Kidney (tissue), 14 donors: ENCODE data around the gene SDC4. TPM values are rescaled to one million over a fixed set of nuclear protein-coding genes. Genes with fewer than 3 reads are reported as not detected.

ENCODE experiments used
- DNase-seq, 5 donors: peaks; one replicate each; pipeline ENCODE4 v3.0.0-alpha.2; 2013 to 2020
- FAIRE-seq: peaks from 2 replicates; lab custom pipeline; 2012; peaks lifted over from hg19 to GRCh38; lab: Jason Lieb, UNC
- H3K27ac ChIP-seq, 2 donors: one replicate each; pipeline ENCODE4 v1.7.0; 2013; ENCODE audit warnings: low read depth in 2 of 2, low read length in 2 of 2, inconsistent platforms in 1 of 2
- H3K27me3 ChIP-seq: one replicate; pipeline ENCODE4 v1.7.1; 2013; ENCODE audit warnings: low read length, inconsistent platforms; ENCODE audit not compliant: control insufficient read depth, insufficient read depth
- H3K36me3 ChIP-seq, 3 donors: one replicate each; pipeline versions ENCODE4 v1.7.0 to v1.7.1; 2013; ENCODE audit warnings: low read length in 3 of 3, control low read depth in 1 of 3, inconsistent platforms in 1 of 3; ENCODE audit not compliant: insufficient read depth in 3 of 3, control insufficient read depth in 2 of 3
- H3K4me1 ChIP-seq, 3 donors: one replicate each; pipeline versions ENCODE4 v1.7.0 to v1.7.1; 2013; ENCODE audit warnings: low read length in 3 of 3, inconsistent platforms in 1 of 3, low read depth in 1 of 3; ENCODE audit not compliant: control insufficient read depth in 2 of 3, insufficient read depth in 2 of 3
- H3K4me3 ChIP-seq, 3 donors: one replicate each; pipeline versions ENCODE4 v1.7.0 to v1.8.1; 2013; ENCODE audit warnings: low read length in 3 of 3, control low read depth in 1 of 3, inconsistent platforms in 1 of 3
- H3K9ac ChIP-seq, 3 donors: one replicate each; pipeline versions ENCODE4 v1.7.0 to v1.7.1; 2013; ENCODE audit warnings: low read length in 3 of 3, control low read depth in 1 of 3, inconsistent platforms in 1 of 3
- H3K9me3 ChIP-seq, 3 donors: one replicate each; pipeline versions ENCODE4 v1.7.0 to v1.7.1; 2013; ENCODE audit warnings: low read length in 3 of 3, control low read depth in 1 of 3, inconsistent platforms in 1 of 3; ENCODE audit not compliant: control insufficient read depth in 2 of 3, insufficient read depth in 1 of 3
- intact Hi-C: fragments of 100-400 bp; cut with DNase I; formaldehyde crosslinking; loops from one replicate; pipeline ENCODE4 v1.11.1; 2022
- polyA plus RNA-seq: library from polyadenylated mRNA; stranded (reverse); fragments of 350-450 nt; fragmentation: Illumina TruSeq; extraction: RNeasy Lipid Tissue Mini Kit (QIAGEN cat#74804); gene quantifications from one replicate; pipeline ENCODE4 v1.2.3, GENCODE V29; 2014; ENCODE audit warnings: low read depth, low replicate concordance; ENCODE audit not compliant: insufficient read depth
- total RNA-seq: library from RNA; stranded (reverse); fragmentation: NEBNext Ultra II Directional; extraction: Animal tissue kit (Norgen Biotek cat#: 25700); gene quantifications from one replicate; pipeline ENCODE4 v1.2.1, GENCODE V29; 2021
- TF ChIP-seq, protein P1 (sequence below): IDR thresholded peaks from 3 replicates; pipeline ENCODE4 v1.5.1; 2012; ENCODE audit warnings: mild to moderate bottlenecking, moderate library complexity, borderline replicate concordance; ENCODE audit not compliant: insufficient read depth; ENCODE audit errors: extremely low read depth
- donor health status: control.
- donor health status: control.
- donor health status: control.
- donor health status: control.
- donor health status: control.
- donor health status: DM: yes; HTN: yes; CAD: no.
- donor health status: Normal renal cell carcinoma (clear cell type).

The SDC4 gene
- total and polyA plus RNA-seq, 2 donors from 2014 or later: 242 to 397 TPM

DNA sequence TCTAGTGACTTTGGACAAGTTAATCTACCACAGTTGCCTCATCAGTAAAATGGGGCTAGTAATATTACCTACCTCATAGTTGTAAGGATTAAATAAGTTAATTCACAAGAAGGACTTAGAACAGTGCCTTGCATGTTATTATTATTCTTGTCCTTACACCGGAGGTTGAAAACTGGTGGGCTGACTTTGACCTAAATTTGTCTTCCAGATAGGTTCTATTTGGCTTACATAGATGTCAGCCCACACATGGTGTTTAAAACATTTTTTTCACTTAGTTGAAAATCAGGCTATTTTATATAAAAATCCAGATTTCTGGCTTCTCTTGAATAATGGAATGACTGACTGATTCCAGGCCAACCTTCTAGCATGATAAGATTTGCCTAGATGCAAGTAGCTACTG lies 18.0 kb upstream of the SDC4 start:
- Histone ChIP-seq H3K9me3 (no peaks in the 10 kb centered on the region), H3K4me3 (no peak overlapping the region), H3K27ac (no peak overlapping the region), H3K9ac (no peak overlapping the region), H3K4me1 (peaks cover 0 to 22% (median 13%) of the 10 kb centered on the region in 3 donors), H3K36me3 (peaks cover 2 to 35% (median 19%) of the 10 kb centered on the region in 3 donors), H3K27me3 (no peaks in the 10 kb centered on the region)
- DNase-seq (no peak), FAIRE-seq (no peak)
- TF ChIP-seq, protein P1, sequence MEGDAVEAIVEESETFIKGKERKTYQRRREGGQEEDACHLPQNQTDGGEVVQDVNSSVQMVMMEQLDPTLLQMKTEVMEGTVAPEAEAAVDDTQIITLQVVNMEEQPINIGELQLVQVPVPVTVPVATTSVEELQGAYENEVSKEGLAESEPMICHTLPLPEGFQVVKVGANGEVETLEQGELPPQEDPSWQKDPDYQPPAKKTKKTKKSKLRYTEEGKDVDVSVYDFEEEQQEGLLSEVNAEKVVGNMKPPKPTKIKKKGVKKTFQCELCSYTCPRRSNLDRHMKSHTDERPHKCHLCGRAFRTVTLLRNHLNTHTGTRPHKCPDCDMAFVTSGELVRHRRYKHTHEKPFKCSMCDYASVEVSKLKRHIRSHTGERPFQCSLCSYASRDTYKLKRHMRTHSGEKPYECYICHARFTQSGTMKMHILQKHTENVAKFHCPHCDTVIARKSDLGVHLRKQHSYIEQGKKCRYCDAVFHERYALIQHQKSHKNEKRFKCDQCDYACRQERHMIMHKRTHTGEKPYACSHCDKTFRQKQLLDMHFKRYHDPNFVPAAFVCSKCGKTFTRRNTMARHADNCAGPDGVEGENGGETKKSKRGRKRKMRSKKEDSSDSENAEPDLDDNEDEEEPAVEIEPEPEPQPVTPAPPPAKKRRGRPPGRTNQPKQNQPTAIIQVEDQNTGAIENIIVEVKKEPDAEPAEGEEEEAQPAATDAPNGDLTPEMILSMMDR: no peak
- intact Hi-C loops: no loop called here

DNA sequence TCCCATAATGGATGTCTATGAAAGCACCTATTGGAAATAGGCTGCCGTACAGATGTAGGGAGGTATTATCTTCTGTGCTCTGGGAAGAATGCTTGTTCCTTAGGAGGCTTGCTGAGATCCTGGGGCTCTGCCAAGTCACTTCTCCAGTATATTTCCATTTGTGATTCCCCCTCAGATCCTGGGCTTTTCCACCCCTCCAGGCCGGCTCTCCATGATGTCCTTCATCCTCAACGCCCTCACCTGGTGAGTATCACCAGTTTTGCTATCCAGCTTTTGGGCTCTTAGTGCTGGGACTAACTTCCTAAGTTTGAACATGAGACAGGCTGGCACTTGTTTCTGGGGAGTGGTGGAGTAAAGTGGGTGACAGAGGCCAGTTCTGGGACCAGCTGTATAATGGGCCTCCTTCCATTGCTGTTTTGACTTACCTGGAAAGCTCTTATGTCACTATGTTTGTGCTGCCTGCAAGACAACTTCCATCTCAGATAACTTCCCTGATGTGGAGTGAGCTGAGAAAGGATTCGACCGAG lies 17.3 kb upstream of the SDC4 start:
- peaks cover 0 to 17% (median 13%) of the 10 kb centered on the region in 3 donors for H3K4me1 ChIP-seq
- no peak overlapping the region for H3K27ac ChIP-seq
- intact Hi-C loops: no loop called here
- H3K9me3 ChIP-seq: no peaks in the 10 kb centered on the region
- DNase-seq (peak in 1 of 5 donors; percentile 23), FAIRE-seq (no peak)
- H3K4me3 ChIP-seq: no peak overlapping the region
- TF ChIP-seq, protein P1: no peak
- H3K36me3 ChIP-seq: peaks cover 2 to 35% (median 19%) of the 10 kb centered on the region in 3 donors
- peak overlapping the region in 1 of 3 donors; percentile 22 for H3K9ac ChIP-seq
- no peaks in the 10 kb centered on the region for H3K27me3 ChIP-seq

DNA sequence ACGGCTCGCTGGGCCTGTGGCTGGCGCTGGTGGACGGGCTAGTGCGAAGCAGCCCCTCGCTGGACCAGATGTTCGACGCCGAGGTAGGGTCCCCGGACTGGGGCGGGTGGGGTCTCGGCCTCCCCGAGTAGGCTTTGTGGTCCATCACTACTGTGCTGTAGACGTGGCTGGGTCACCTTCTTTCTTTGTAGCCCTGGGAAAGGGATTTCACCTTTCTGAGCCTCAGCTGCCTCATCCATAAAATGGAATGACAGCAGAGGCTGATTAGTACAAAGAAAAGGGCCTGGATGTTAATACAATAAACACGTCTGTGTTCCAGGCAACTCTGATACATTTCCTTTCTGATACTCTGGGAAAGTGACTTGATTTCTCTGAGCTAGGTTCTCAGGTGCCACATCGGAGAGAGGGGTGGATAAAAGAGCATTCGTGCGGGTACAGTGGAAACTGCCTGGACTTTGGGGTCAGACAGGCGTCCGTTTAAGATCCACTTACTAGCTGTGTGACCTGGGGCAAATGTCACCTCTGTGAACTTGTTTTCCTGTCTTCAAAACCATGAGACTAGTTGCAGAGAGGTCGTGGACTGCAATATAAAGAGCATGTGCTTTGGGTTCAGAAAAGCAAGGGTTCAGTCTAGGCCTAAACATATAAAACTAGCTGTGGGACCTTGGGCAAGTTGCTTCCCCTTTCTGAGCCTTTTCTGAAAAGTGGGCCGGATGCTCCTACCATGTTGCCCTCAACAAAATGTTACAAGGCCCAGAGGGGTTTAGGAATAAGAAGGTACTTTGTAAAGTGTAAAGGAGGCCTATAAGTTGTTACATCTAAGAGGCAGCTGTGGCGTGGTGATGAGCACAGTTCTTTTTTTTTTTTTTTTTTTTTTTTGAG lies 15.6 kb upstream of the SDC4 start:
- peaks cover 0 to 30% (median 25%) of the 10 kb centered on the region in 3 donors for H3K4me1 ChIP-seq
- intact Hi-C loops: no loop called here

More for the DNA sequence above, 15.6 kb upstream of the SDC4 start:
- DNase-seq: peak in 1 of 5 donors; percentile 39
- no peak for FAIRE-seq
- Histone ChIP-seq H3K27me3 (no peaks in the 10 kb centered on the region), H3K4me3 (peak overlapping the region; percentile 87 to 94 (median 90)), H3K27ac (peak overlapping the region; percentile 99), H3K36me3 (peaks cover 2 to 35% (median 19%) of the 10 kb centered on the region in 3 donors), H3K9me3 (no peaks in the 10 kb centered on the region), H3K9ac (peak overlapping the region; percentile 59 to 88 (median 83))
- TF ChIP-seq, protein P1: no peak
